Measurements from ENCODE around the gene IDNK.

The IDNK gene

DNA sequence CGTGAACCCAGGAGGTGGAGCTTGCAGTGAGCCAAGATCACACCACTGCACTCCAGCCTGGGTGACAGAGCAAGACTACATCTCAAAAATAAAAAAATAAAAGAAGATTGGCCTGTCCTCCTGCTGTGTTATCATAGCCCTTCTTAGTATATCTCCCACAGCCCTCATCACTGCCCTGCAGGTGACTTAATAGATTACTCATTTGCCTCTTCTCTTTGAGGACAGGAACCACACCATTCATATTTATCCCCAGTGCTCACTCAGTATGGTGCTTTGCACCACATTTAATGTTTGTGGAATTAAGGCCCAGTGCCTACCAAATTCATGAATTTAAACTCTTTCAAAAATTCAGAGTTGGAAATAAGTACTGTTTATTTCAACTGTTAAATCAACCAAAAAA lies 10.3 kb downstream of the IDNK start:
- no peak for TF ChIP-seq SP1 (IDR thresholded peaks at IDR 0.05)
- TF ChIP-seq CTBP1 (IDR thresholded peaks at IDR 0.05; ENCODE audit: borderline replicate concordance) = no peak
- TF ChIP-seq ARNT (IDR thresholded peaks at IDR 0.05) = no peak
- TF ChIP-seq SUZ12 (IDR thresholded peaks at IDR 0.05) = no peak
- no peak for TF ChIP-seq NFRKB (IDR thresholded peaks at IDR 0.05)
- TF ChIP-seq FOXA1 (IDR thresholded peaks at IDR 0.05) = no peak
- TF ChIP-seq LEF1 (IDR thresholded peaks at IDR 0.05; ENCODE audit: borderline replicate concordance) = no peak
- no peak for TF ChIP-seq ZNF384 (IDR thresholded peaks at IDR 0.05)
- TF ChIP-seq, protein P1, sequence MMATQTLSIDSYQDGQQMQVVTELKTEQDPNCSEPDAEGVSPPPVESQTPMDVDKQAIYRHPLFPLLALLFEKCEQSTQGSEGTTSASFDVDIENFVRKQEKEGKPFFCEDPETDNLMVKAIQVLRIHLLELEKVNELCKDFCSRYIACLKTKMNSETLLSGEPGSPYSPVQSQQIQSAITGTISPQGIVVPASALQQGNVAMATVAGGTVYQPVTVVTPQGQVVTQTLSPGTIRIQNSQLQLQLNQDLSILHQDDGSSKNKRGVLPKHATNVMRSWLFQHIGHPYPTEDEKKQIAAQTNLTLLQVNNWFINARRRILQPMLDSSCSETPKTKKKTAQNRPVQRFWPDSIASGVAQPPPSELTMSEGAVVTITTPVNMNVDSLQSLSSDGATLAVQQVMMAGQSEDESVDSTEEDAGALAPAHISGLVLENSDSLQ (IDR thresholded peaks at IDR 0.05) = no peak
- TF ChIP-seq BHLHE40 (IDR thresholded peaks at IDR 0.05; ENCODE audit: borderline replicate concordance) = no peak
- TF ChIP-seq L3MBTL2 (conservative IDR thresholded peaks at IDR 0.05) = no peak
- POLR2A ChIA-PET = no interaction called here
- no peak for DNase-seq (ENCODE audit: extremely low spot score)
- CTCF ChIA-PET = interaction anchor here (2.4 kb wide), 1 partner anchor 13 kb away, joined by 11 read pairs; no protein-coding TSS in a partner anchor

GRCh38 chr9:83633676-83634075 lies 10.7 kb downstream of the IDNK start:
- no peak for DNase-seq (ENCODE audit: extremely low spot score)
- ChIA-PET POLR2A (no interaction called here), CTCF (no interaction called here)
- TF ChIP-seq L3MBTL2 (conservative IDR thresholded peaks at IDR 0.05) = no peak
- TF ChIP-seq FOXM1 (IDR thresholded peaks at IDR 0.05; ENCODE audit: borderline replicate concordance) = no peak
- no peak for TF ChIP-seq SP1 (IDR thresholded peaks at IDR 0.05)
- TF ChIP-seq ZNF384 (IDR thresholded peaks at IDR 0.05) = no peak
- no peak for TF ChIP-seq CTBP1 (IDR thresholded peaks at IDR 0.05; ENCODE audit: borderline replicate concordance)
- no peak for TF ChIP-seq LEF1 (IDR thresholded peaks at IDR 0.05; ENCODE audit: borderline replicate concordance)
- no peak for TF ChIP-seq ARNT (IDR thresholded peaks at IDR 0.05)
- TF ChIP-seq, protein P1 (IDR thresholded peaks at IDR 0.05) = no peak
- TF ChIP-seq FOXA1 (IDR thresholded peaks at IDR 0.05) = no peak

DNA sequence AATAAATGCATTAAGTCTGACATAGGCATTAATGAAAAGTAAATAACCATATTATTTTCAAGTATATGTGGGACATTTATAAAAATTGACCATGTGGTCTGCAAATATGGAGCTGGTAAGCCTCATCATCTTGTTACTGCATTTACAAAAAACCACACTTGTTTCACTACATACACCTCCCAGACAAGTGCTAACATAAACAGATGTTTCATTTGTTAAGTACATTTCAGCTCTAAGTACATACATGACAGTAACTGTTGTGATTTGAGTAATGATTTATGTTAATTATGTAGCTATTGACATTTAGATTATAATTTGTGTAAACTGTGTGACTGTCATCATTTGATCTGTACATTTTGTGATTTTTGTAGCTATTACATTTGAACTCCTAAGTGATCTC lies 13.9 kb downstream of the IDNK start:
- POLR2A ChIA-PET = no interaction called here
- TF ChIP-seq FOXK2 (IDR thresholded peaks at IDR 0.05) = no peak
- TF ChIP-seq, protein P1 (IDR thresholded peaks at IDR 0.05) = no peak
- no peak for TF ChIP-seq HDGF (IDR thresholded peaks at IDR 0.05; ENCODE audit: borderline replicate concordance)
- no peak for TF ChIP-seq SP1 (IDR thresholded peaks at IDR 0.05)
- TF ChIP-seq ZNF384 (IDR thresholded peaks at IDR 0.05) = no peak
- TF ChIP-seq FOXM1 (IDR thresholded peaks at IDR 0.05; ENCODE audit: borderline replicate concordance) = no peak
- TF ChIP-seq L3MBTL2 (conservative IDR thresholded peaks at IDR 0.05) = no peak
- no peak for TF ChIP-seq ARNT (IDR thresholded peaks at IDR 0.05)
- no peak for TF ChIP-seq ELF4 (IDR thresholded peaks at IDR 0.05)
- TF ChIP-seq SUZ12 (IDR thresholded peaks at IDR 0.05) = no peak
- no peak for DNase-seq (ENCODE audit: extremely low spot score)
- CTCF ChIA-PET = no interaction called here

- CTCF ChIA-PET = no interaction called here
- POLR2A ChIA-PET = no interaction called here
- DNase-seq (ENCODE audit: extremely low spot score) = no peak
- no peak for TF ChIP-seq BHLHE40 (IDR thresholded peaks at IDR 0.05; ENCODE audit: borderline replicate concordance)
- no peak for TF ChIP-seq HDGF (IDR thresholded peaks at IDR 0.05; ENCODE audit: borderline replicate concordance)
- no peak for TF ChIP-seq FOXK2 (IDR thresholded peaks at IDR 0.05)
- no peak for TF ChIP-seq SP1 (IDR thresholded peaks at IDR 0.05)
- no peak for TF ChIP-seq SUZ12 (IDR thresholded peaks at IDR 0.05)
- no peak for TF ChIP-seq ZNF384 (IDR thresholded peaks at IDR 0.05)
- no peak for TF ChIP-seq L3MBTL2 (conservative IDR thresholded peaks at IDR 0.05)
- TF ChIP-seq ELF4 (IDR thresholded peaks at IDR 0.05) = no peak
- no peak for TF ChIP-seq CTBP1 (IDR thresholded peaks at IDR 0.05; ENCODE audit: borderline replicate concordance)
- TF ChIP-seq FOXA1 (IDR thresholded peaks at IDR 0.05) = no peak
- no peak for TF ChIP-seq LEF1 (IDR thresholded peaks at IDR 0.05; ENCODE audit: borderline replicate concordance)
- TF ChIP-seq TARDBP (IDR thresholded peaks at IDR 0.05) = no peak
- no peak for TF ChIP-seq FOXM1 (IDR thresholded peaks at IDR 0.05; ENCODE audit: borderline replicate concordance)
- TF ChIP-seq, protein P1 (IDR thresholded peaks at IDR 0.05) = no peak
- TF ChIP-seq ARNT (IDR thresholded peaks at IDR 0.05) = no peak
- no peak for TF ChIP-seq NFRKB (IDR thresholded peaks at IDR 0.05)
Observed at GRCh38 chr9:83637389-83637788, 14.4 kb downstream of the IDNK start.

DNA sequence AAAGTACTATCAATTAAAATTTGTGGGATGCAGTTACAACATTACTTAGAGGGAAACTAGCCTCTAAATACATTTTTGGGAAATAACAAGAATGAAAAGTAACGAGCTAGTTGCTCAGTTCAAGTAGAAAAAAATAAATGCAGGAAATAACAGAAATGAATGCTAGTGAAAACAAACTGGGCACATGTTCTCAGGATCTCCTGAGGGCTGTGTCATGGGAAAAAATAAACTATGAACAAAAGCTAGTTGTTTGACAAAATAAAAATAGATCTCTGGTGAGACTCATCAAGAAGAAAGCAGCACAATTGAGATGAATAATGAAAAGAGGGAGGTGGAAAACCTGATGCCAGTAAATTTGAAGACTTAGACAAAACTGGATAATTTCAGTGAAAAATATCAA lies 16.3 kb downstream of the IDNK start:
- no peak for TF ChIP-seq FOXK2 (IDR thresholded peaks at IDR 0.05)
- POLR2A ChIA-PET = interaction anchor here (1.0 kb wide), 1 partner anchor 11 kb away, joined by 3 read pairs; no protein-coding TSS in a partner anchor
- CTCF ChIA-PET = no interaction called here

DNA sequence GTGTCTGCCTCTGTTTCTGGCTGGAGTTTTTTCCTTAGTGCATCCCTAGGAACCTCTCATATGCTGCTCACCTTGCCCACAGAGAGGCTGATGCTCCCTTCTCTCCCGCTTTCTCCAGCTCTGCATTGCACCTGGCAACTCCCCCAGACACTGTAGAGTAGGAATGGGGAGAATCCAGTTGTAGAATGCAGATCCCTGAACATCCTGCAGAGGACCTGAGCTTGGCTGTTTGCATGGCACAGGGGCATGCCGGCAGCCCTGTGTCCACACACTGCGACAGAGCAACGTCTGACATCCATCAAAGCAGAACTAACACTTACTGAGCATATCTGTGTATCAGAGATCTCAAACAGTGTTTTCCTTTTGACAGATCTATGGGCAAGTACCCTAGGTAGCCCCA lies 19.9 kb downstream of the IDNK start:
- DNase-seq (ENCODE audit: extremely low spot score) = no peak
- TF ChIP-seq ZNF384 (IDR thresholded peaks at IDR 0.05) (no peak), BHLHE40 (IDR thresholded peaks at IDR 0.05; ENCODE audit: borderline replicate concordance) (no peak), LEF1 (IDR thresholded peaks at IDR 0.05; ENCODE audit: borderline replicate concordance) (no peak), ELF4 (IDR thresholded peaks at IDR 0.05) (no peak)
- POLR2A ChIA-PET = no interaction called here
- CTCF ChIA-PET = interaction anchor here (0.7 kb wide), 1 partner anchor 11 kb away, joined by 3 read pairs; no protein-coding TSS in a partner anchor

More for the DNA sequence above, 16.3 kb downstream of the IDNK start:
- no peak for DNase-seq (ENCODE audit: extremely low spot score)
